NCI-H446 (cell line): ENCODE results near the gene PDZK1IP1.

Source experiments
- DNase-seq, 2 experiments: peaks; one replicate each; lab custom pipeline; 2025; lab: John Stamatoyannopoulos, UW

Gene PDZK1IP1

GRCh38 chr1:47137198-47137597 is 52.6 kb downstream of the PDZK1IP1 start, which contains the start of gene CYP4A22:
Gene CYP4A22, plus strand, starts transcription at chr1:47137441. Its CDS starts 45 bp downstream, at chr1:47137486.
- DNase-seq: no peak
